Gastroesophageal sphincter (tissue), 4 donors: ENCODE results near the gene NMRAL1. TPM values are rescaled to one million over a fixed set of nuclear protein-coding genes. Genes with fewer than 3 reads are reported as not detected.

Experiments used
- ATAC-seq: fragments of 150-250 bp; one replicate; pipeline ENCODE4 v1.9.1; 2016; ENCODE audit warnings: mild to moderate bottlenecking, moderate library complexity
- H3K27ac ChIP-seq, 4 donors: fragments of 200-600 bp; sonication (generic) in 3 of 4; 1 replicate in 3 of 4; 2 replicates in 1 of 4; pipeline ENCODE4 v1.5.1; 2016 to 2019
- H3K27me3 ChIP-seq: fragments of 200-600 bp; sonication (generic); one replicate; pipeline ENCODE4 v1.5.1; 2019
- H3K36me3 ChIP-seq, 2 donors: fragments of 200-600 bp; sonication (generic); one replicate each; pipeline ENCODE4 v1.5.1; 2019; ENCODE audit warnings: control low read depth in 1 of 2
- H3K4me1 ChIP-seq, 3 donors: fragments of 200-600 bp; sonication (generic); 1 replicate in 2 of 3; 2 replicates in 1 of 3; pipeline ENCODE4 v1.5.1; 2016 to 2019; ENCODE audit warnings: control low read depth in 2 of 3
- H3K4me3 ChIP-seq, 2 donors: fragments of 200-600 bp; sonication (generic); one replicate each; pipeline ENCODE4 v1.5.1; 2019; ENCODE audit warnings: mild to moderate bottlenecking in 1 of 2, moderate library complexity in 1 of 2
- H3K9me3 ChIP-seq, 3 donors: fragments of 200-600 bp; sonication (generic); one replicate each; pipeline ENCODE4 v1.5.1; 2017 to 2019; ENCODE audit warnings: control low read depth in 2 of 3
- CTCF ChIP-seq, 4 experiments: fragments of 200-600 bp in 2 of 4; fragments of 450-650 bp in 2 of 4; sonication (generic) in 1 of 4; IDR thresholded peaks; one replicate each; pipeline ENCODE4 v1.5.1; 2017 to 2019; ENCODE audit warnings: antibody characterized with exemption in 4 of 4, mild to moderate bottlenecking in 2 of 4, moderate library complexity in 2 of 4
- EP300 ChIP-seq: sonication (generic); formaldehyde crosslinking; IDR thresholded peaks from one replicate; pipeline ENCODE4 v1.6.1; 2017; ENCODE audit warnings: antibody characterized with exemption, mild to moderate bottlenecking
- POLR2A ChIP-seq, 2 donors: fragments of 450-650 bp; IDR thresholded peaks; one replicate each; pipeline ENCODE4 v1.6.1; 2017; ENCODE audit warnings: antibody characterized with exemption in 2 of 2, mild to moderate bottlenecking in 2 of 2, moderate library complexity in 1 of 2
- POLR2AphosphoS5 ChIP-seq: sonication (generic); formaldehyde crosslinking; IDR thresholded peaks from one replicate; pipeline ENCODE4 v1.6.1; 2017; ENCODE audit warnings: antibody characterized with exemption
- WGBS, 2 donors: methylation state at CpG; one replicate each; pipeline ENCODE4 v1.1.5; 2018; ENCODE audit warnings: low coverage in 1 of 2; 5-methylcytosine and 5-hydroxymethylcytosine counted together
- total RNA-seq, 4 donors: library from RNA; depleted of rRNA; stranded (reverse); fragments of >200 nt; gene quantifications; one replicate each; pipeline ENCODE4 v1.1.0, GENCODE V29; 2016

The NMRAL1 gene
- total RNA-seq, 4 donors from 2014 or later, result 32.9 to 49.7 (median 39.3) TPM

GRCh38 chr16:4507588-4508345, 33.3 kb upstream of the NMRAL1 start:
- Histone ChIP-seq H3K36me3 (peaks cover 0 to 68% of the 10 kb centered on the region in 2 donors), H3K9me3 (no peaks in the 10 kb centered on the region), H3K27ac (no peak overlapping the region), H3K27me3 (no peaks in the 10 kb centered on the region), H3K4me1 (peaks cover 0 to 29% (median 6%) of the 10 kb centered on the region in 3 donors), H3K4me3 (no peak overlapping the region)
- TF ChIP-seq POLR2A (IDR thresholded peaks at IDR 0.05) (no peak), POLR2AphosphoS5 (no peak), CTCF (IDR thresholded peaks at IDR 0.05) (no peak), EP300 (no peak)
- no peak for ATAC-seq
- WGBS, 2 donors, result 88% methylated on average over 7 of the region's 17 CpGs; no CpG with 5 or more reads in 1 of the 2 donors

GRCh38 chr16:4506450-4506849, 32.0 kb upstream of the NMRAL1 start:
- H3K36me3 ChIP-seq, result peaks cover 0 to 55% of the 10 kb centered on the region in 2 donors
- peaks cover 0 to 34% (median 7%) of the 10 kb centered on the region in 3 donors for H3K4me1 ChIP-seq
- no peak overlapping the region for H3K4me3 ChIP-seq
- TF ChIP-seq POLR2AphosphoS5 (peak; percentile 36), EP300 (no peak), POLR2A (IDR thresholded peaks at IDR 0.05) (no peak), CTCF (IDR thresholded peaks at IDR 0.05) (peak in 3 of 4 experiments; percentile 78 to 87 (median 86))
- H3K9me3 ChIP-seq, result no peaks in the 10 kb centered on the region
- no peaks in the 10 kb centered on the region for H3K27me3 ChIP-seq
- WGBS, 2 donors, result 0% methylated on average over 3 of the region's 3 CpGs; no CpG with 5 or more reads in 1 of the 2 donors
- H3K27ac ChIP-seq, result peak overlapping the region in 1 of 4 donors; percentile 4
- ATAC-seq, result peak; percentile 86

GRCh38 chr16:4505356-4506147, 31.1 kb upstream of the NMRAL1 start:
- no peak for ATAC-seq
- no peaks in the 10 kb centered on the region for H3K27me3 ChIP-seq
- no peak overlapping the region for H3K4me3 ChIP-seq
- no peaks in the 10 kb centered on the region for H3K9me3 ChIP-seq
- TF ChIP-seq CTCF (IDR thresholded peaks at IDR 0.05) (no peak), POLR2AphosphoS5 (no peak), EP300 (no peak), POLR2A (IDR thresholded peaks at IDR 0.05) (no peak)
- H3K27ac ChIP-seq, result no peak overlapping the region
- peaks cover 0 to 46% of the 10 kb centered on the region in 2 donors for H3K36me3 ChIP-seq
- WGBS, 2 donors, result 70 to 87% methylated on average over 4 to 9 of the region's 13 CpGs
- peaks cover 0 to 35% (median 7%) of the 10 kb centered on the region in 3 donors for H3K4me1 ChIP-seq

- peak overlapping the region in 1 of 2 donors; percentile 5 for H3K4me3 ChIP-seq
- 16 to 18% methylated on average over 5 of the region's 5 CpGs for WGBS, 2 donors
- no peak for ATAC-seq
- no peaks in the 10 kb centered on the region for H3K9me3 ChIP-seq
- peaks cover 0 to 38% (median 11%) of the 10 kb centered on the region in 3 donors for H3K4me1 ChIP-seq
- peak overlapping the region in 3 of 4 donors; percentile 69 to 72 (median 72) for H3K27ac ChIP-seq
- no peaks in the 10 kb centered on the region for H3K27me3 ChIP-seq
- peaks cover 0 to 18% of the 10 kb centered on the region in 2 donors for H3K36me3 ChIP-seq
- TF ChIP-seq CTCF (IDR thresholded peaks at IDR 0.05) (no peak), POLR2AphosphoS5 (peak; percentile 11), POLR2A (IDR thresholded peaks at IDR 0.05) (no peak), EP300 (no peak)
Observed at GRCh38 chr16:4501071-4501478, 26.6 kb upstream of the NMRAL1 start.
